ENCODE measurements around the gene FGD6.
"Not testable (repeated sequence)": the region's sequence is repeated elsewhere in the genome, so short reads cannot be mapped to it uniquely, and the experiment has no call there.

Gene FGD6

DNA sequence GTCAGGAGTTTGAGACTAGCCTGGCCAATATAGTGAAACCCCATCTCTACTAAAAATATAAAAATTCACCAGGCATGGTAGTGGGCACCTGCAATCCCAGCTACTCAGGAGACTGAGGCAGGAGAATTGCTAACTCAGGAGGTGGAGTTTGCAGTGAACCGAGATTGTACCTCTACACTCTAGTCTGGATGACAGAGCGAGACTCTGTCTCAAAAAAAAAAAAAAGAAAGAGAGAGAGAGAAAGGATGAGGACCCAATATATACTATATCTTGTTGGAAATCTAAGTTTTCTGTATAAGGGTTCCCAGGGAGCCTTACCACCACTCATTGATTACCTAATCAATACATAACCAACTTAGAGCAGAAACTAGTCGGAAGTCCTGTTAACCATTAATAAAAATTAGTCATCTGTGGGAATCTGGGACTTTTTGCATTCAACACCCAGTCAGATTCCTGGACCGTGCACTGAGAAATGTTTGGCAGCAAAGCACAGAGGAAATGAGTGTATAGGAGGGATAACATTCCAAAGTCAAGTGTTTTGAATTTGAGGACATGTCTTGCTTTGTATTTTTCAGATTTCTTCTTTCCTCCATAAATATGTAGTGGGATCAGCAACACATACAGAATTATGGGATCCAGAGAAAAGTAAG, 99.0 kb downstream of the FGD6 start:
- no peak for DNase-seq

DNA sequence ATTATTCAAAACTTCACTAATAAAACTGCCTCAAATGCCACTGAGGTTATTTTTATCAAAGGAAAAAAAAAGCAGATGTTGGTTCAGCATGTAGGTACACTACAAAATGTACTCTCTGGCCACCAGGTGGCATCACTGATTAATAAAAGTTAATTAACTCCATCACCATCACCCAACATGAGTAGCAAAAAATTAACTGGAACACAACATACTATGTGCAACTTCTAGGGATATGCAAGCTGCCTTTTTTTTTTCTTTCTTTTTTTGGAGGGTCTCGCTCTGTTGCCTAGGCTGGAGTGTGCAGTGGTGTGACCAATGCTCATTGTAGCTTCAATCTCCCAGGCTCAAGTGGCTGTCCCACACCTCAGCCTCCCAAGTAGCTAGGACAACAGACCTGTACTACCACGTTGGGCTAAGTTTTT, 100.1 kb downstream of the FGD6 start:
- peak; percentile 69 to 84 for DNase-seq

DNA sequence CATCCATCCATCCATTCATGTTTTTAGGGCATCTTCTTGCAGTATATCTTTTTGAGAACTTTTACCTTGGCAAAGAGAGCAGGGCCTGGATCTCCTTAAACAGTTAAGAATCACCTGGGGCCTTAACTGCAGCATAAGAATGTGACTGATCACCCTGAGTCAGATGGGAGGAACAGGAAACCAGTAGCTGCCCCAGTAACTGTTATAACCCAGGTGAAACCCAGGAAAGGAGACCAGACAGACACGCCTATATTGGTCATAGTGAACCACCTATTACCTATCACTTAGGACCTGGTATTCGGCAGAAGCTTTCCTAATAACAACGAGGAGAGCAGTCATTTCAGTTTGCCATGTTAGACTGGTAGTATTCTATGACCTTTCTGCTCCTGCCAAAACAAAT, 100.5 kb downstream of the FGD6 start:
- DNase-seq, result no peak

DNA sequence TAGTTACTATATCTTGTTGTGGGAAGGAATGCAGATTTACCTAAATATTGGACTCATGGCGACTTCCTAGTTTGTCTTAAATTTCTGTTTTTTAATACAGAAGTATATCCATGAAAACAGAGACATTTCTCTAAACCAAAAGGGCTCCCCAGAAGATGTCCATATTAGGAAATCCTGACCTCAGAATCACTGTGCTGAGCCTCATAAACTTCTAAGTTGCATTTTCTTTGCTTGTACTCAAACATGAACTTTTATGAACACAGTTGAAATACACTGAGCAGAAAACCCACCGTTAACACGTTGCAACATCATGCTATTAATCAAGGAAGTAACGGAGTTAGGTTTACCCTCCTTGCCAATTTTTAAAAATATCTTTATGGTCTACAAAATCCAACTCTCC, 100.9 kb downstream of the FGD6 start:
- DNase-seq, result no peak

DNA sequence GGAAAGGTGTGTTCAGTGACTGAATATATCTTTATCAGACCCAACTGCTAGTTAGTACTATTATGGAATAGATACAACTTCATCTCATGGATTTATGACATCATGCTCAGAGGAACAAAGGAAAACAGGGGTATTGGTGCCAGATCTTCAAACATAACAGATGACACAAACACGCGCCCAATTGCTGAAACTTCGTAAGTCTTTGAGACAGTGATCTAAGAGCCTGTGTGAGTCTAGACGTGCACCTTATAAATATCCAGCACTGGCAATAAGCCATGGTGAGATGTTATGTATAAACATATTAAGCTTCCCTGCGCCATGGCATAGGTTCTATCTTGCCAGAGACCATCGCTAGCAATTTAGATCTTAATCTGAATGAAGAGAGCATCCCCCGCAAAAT, 101.6 kb downstream of the FGD6 start:
- DNase-seq, result no peak

DNA sequence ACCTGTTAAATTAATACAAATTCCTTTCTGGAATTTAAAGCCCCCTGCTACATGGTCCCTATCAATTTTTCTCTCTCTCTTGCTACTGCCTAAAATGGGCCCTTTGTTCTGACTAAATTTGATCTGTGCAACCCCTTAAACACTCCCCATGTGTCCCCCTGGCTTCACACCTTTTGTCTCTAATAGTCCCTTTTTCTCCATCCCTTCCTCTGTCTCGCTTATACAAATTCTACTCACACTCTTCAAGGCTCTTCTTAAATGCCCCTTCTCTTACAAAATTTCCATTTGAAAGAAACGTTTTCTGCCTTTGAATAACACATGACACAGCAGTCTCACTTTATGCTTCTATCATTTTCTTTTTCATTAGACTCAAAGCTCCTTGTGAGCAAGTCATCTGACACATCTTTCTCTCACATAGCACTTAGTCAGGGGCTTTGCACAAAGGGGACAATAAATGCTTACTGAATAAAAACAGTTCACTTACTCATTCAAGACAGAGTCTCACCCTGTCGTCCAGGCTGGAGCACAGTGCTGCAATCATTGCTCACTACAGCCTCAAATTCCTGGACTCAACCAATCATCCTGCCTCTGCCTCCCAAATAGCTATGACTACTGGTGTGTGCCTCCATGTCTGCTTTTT, 102.4 kb downstream of the FGD6 start:
- no peak for DNase-seq

DNA sequence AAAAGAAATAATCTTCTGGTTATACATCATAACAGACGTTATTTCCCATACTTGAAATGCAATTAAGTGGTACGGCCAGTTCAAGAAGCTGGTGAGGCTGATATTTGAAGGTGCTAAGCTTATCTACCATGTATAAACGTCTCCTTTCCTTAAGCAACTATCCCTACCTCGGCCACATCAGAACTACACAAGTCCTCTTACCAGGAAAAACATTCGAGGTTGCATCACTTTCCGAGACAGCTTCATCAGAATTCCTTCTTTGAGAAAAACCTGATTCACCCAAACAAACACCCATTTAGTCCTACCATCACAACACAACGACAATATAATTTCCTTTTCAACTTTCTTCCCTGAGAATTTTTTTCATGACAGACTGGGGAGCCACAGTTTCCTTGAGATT, 109.9 kb downstream of the FGD6 start:
- no peak for DNase-seq

DNA sequence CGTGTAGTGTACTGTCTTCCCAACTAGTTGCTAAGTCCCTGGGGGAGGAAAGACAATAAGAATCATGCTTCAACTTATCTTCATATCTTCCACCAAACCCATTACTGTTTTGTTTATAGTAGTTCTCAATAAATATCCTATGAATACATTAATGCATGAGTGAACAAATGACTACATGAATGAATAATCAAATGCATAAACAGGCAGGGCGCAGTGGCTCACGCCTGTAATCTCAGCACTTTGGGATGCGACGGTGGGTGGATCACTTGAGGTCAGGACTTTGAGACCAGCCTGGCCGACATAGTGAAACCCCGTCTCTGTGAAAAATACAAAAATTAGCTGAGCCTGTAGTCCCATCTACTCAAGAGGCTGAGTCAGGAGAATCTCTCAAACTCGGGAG, 111.7 kb downstream of the FGD6 start:
- DNase-seq, result no peak

DNA sequence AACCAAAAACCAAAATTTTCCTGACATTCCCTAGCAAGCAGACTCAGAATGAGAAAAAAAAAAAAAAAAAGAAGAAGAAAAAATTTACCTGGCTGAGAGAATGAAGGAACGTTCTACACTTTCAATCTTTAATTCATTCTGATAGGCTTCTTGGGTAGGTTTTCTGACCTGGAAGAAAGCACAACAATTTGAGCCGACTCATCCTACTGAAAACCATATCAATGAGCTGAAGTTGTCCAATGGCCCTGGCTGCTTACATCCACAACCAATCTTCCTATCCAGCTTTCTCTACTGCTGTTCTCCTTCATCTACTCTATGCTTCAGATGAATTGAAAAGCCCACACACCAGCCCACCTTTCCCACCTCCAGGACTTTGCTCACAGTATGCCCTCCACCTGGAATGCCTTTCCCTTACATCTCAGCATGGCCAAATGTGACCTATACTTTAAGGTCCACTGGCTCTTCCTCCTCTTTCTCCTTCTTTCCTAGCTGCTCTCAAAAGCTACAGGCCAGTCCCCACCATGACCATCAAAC, 112.3 kb downstream of the FGD6 start:
- DNase-seq, result no peak

DNA sequence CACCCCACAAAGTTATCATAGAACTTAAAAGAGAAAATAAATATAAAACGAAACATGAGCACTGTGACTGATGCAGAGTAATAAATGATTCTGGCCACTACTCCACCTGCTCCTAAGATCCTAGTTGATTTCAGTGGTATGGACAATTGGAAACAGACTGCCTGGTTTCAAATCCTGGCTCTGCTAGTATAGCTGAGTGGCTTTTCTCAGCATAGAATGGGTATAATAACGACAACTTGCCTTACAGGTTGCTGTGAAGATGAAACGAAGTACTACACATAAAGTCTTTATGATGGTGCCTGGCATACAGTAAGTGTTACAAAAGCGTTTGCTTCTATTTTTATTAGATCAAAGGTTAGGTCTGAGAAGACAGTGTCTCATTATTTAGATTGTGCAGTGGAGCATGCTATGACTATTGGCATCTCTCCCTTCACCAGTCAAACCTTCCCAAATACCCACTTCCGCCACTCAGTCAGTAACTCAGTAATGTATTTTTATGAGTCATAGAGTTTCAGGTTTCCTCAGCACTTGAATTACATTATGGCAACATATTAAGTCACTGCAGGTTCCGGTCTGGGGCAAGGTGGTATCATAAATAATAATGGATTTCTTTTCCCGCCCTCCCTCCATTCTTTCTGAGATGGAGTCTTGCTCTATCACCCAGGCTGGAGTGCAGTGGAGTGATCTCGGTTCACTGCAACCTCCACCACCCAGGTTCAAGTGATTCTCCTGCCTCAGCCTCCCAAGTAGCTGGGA, 114.2 kb downstream of the FGD6 start:
- DNase-seq, result peak; percentile 66 to 87

DNA sequence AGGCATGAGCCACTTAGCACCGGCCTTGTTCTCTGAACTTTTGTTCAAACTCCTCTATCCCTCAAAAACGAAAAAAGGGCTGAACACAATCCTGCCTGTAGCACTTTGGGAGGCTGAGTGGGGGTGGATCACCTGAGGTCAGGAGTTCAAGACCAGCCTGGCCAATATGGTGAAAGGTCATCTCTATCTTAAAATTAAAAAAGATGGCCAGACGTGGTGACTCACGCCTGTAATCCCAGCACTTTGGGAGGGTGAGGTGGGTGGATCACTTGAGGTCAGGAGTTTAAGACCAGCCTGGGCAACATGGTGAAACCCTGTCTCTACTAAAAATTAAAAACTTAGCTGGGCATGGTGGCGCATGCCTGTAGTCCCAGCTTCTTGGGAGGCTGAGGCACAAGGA, 115.3 kb downstream of the FGD6 start:
- DNase-seq, result not testable (repeated sequence)

DNA sequence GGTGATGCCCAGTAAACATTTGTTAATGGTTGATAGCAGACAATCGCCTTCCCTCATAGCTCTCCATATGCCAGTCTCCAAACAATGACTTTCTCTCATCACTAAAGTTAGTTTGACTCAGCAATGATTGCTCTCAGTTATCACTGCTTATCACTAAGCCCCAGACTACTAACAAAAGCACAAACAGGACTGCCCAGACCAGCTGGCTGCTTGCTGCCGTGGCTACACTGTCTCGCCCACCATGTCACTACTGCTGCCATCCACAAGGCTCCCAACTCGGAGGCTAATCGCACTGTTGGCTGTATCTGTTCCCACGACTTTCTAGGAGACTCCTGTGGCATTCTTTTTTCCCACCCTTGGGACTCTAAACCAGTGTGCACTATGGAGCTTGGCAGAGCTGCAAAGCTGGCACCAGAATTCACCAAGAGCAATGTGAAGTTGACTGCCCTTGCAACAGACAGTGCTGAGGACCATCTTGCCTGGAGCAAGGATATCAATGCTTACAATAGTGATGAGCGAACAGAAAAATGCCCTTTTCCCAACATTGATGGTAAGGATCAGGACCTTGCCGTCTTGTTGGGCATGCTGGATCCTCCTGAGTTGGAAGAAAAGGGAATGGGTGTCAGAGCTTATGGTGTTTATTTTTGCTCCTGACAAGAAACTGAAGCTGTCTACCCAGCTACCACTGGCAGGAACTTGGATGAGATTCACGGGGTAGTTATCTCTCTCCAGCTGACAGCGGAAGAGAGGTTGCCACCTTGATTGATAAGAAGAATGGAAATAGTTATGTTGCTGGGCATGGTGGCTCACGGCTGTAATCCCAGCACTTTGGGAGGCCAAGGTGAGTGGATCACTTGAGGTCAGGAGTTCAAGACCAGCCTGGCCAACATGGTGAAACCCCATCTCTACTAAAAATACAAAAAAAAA, 116.7 kb downstream of the FGD6 start:
- DNase-seq, result no peak

DNA sequence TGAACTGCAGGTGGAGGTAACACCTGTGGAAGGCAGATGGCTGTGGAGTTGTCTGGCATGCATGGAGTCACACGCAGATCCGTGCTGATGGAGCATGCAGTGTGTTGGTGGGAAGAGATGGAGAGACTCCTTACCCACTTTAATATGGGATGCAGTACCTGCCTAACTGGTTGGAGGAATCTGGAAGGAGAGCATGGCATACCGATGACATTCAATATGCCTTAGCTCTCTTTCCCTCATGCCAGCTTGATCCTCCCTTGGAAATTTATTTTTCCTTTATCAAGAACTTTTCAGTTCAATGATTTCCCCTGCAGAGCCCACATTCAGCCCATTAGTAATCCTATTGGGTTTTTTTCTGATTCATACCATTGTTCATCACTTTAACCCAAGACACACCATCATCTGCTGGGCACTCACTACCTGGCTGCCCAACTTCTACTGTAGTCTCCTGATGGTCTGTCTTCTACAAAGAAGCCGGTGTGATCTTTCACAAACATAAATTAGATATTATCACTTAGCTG, 117.9 kb downstream of the FGD6 start:
- DNase-seq, result no peak

DNA sequence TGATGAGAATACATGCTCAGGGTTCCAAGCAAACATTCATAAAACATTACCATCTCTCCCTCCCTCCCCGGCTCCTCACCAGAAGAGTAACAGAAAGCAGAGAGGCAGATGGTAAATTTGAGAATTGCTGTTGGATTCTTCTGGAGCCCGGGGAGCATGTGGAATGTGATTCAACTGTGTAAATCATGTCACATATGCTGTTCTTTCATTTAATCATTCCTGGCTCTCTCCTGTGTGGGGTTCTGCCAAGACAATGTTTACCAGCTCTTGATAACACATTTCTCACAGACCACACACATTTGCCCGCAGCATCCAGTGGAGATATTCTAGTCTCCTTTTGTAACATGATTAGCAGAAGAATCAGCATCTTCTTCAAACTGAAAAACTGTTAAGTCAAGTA, 120.4 kb downstream of the FGD6 start:
- no peak for DNase-seq

DNA sequence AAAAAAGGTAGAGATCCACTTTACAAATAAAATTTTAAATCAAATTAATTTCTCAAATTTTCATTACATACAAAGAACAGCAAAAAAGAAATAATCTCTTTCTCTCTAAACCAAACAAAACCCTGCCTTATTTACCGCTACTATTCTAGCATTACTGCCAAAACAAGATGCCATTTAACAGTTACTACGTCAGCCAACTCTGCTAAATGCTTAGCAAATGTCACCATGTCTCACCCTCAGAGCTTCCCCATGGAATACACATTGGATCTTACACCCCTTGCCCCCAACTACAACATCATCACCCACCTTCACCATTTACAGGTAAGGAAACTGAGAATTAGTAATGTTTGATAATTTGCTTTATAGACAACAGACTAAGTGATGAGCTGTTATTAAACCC, 120.9 kb downstream of the FGD6 start:
- DNase-seq, result no peak

DNA sequence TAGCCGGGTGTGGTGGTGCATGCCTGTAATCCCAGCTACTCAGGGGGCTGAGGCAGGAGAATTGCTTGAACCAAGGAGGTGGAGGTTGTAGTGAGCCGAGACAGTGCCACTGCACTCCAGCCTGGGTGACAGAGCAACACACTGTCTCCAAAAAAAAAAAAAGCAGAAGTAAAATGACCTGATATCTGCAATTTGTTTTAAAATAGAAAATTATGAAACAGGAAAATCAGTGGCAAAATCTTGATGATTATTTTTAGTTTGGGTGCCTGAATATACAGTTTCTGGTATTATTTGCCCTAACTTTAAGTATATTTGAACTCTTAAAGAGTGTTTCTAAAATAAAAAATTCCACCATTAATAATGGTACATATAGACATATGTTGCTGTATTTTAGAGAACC, 121.4 kb downstream of the FGD6 start:
- DNase-seq, result not testable (repeated sequence)

DNA sequence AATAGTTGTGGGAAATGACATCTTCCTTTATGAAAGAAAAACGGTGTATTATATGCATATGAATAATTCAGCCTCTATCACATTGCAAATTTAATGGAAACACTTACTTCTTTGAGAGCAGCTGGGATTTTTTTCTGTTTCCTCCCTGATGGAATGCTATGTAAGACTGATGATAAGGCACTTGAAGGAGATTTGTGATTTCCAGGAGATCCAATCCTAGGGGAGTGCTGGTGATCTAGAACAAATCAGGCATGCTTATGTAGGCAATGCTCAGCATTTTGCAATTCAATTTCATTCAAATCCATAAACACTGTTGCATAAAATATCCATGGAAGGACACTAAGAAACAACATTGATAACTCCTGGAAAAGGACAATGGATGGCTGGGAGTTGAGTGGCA, 127.8 kb downstream of the FGD6 start:
- DNase-seq, result no peak

DNA sequence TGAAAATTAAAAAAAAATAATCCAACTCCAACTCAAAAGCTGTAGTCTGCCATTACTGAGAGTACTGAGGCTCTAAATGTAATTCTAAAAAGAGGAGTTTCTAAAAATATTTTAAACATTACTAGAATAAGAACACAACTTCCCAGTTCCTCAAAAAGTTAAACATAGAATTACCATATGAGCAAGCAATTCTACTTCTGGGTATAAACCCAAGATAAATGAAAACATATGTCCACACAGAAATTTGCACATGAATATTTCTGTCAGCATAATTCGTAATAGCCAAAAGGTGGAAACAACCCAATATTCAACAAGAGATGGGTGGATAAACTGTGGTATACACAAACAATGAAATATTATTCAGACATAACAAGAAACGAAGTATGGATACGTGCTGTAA, 128.9 kb downstream of the FGD6 start:
- no peak for DNase-seq

DNA sequence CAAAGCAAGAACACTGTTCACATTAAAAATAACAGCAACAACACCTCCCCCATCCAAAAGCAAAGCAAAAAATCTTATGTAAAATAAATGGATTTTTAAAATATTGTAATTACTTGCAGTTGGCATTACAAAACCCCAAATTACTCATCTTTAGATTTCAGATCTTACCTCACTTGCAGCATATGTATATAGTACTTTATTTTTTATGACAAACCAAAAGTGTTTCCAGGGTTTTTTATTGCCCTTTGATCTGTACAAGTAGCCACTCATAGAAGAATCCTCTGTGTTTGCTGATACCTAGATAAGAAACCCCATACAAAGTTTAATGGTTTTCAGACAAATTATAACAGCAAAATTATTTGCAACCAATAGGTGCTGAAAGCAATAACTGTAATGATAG, 131.7 kb downstream of the FGD6 start:
- no peak for DNase-seq

DNA sequence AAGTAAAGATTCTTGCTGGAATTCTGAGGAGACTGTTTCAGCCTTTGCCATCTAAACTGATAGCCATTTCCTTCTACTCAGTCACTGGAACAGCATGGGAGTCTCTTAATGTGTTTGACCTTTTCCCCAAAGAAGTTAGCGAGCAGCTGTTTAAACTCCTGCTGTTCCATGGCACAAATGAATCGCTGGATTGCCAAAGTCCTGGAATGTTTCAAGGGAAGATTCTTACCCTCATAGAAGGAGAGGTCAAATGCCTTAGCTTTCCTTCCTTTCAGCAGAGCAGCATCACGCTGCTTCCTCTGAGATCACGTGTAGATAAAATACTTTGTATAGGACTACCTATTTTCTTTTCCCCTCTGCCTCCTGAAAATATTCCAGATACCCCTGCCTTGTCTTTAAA, 133.3 kb downstream of the FGD6 start:
- DNase-seq, result no peak

DNA sequence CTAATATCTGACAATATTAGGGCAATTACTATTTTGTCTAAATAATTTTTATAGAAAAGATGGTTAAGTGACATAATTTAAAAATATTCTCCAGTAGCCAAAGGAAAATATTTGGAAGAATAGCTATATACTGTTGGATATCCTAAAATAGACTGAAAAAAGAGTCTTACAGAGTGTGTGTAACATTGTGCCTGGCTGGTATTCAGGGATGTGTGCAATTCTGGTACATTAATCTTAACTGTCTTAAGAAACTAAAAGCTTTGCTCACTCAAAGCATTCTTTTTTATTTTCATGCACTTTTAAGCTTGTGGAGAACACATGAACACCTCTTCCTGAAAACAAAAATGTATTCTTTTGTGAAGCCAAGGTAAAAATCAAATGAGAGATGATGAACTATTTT, 133.8 kb downstream of the FGD6 start:
- DNase-seq, result no peak

DNA sequence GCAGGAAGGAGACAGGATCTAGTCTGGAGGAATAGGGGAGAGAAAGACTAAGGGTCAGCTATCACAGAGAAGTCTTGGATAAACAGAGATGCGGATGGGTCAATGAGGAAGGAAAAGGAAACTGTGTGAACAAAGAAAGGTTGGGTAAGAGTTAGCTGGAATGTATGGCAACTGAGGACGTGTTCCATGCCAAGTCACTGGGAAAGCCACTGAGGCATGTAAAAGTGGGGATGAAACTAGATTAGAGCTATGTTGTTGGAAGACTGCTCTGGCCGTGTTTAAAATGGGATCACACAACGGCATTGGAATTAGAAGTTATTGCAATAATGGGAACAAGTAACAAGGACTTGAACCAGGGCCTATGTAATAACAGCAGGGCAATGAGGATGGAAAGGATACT, 139.9 kb downstream of the FGD6 start:
- no peak for DNase-seq

DNA sequence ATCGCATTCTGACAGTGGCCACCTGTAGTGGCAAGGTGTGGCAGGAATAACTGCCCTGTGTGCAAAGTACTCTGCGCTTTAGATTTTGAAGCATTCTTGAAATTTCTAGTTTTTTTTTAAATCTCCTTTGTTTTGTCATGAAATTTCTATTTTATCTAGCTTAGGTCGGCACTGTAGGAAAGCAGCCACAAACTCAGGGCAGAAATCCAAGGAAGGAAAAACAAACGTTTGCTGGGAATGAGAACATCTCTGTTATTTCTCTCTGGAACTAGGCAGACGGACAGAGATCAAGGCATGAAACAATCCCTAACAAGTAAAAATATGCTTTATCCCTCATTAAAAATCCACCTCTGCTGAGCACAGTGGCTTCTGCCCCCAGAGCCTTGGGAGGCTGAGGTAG, 142.5 kb downstream of the FGD6 start:
- no peak for DNase-seq

Data from NCI-H526 (cell line).